ENCODE results near the gene UBE2O. TPM values are rescaled to one million over a fixed set of nuclear protein-coding genes. Genes with fewer than 3 reads are reported as not detected.

The UBE2O gene
- total and polyA plus RNA-seq, 10 donors = 7.2 to 55.9 (median 30.4) TPM

DNA sequence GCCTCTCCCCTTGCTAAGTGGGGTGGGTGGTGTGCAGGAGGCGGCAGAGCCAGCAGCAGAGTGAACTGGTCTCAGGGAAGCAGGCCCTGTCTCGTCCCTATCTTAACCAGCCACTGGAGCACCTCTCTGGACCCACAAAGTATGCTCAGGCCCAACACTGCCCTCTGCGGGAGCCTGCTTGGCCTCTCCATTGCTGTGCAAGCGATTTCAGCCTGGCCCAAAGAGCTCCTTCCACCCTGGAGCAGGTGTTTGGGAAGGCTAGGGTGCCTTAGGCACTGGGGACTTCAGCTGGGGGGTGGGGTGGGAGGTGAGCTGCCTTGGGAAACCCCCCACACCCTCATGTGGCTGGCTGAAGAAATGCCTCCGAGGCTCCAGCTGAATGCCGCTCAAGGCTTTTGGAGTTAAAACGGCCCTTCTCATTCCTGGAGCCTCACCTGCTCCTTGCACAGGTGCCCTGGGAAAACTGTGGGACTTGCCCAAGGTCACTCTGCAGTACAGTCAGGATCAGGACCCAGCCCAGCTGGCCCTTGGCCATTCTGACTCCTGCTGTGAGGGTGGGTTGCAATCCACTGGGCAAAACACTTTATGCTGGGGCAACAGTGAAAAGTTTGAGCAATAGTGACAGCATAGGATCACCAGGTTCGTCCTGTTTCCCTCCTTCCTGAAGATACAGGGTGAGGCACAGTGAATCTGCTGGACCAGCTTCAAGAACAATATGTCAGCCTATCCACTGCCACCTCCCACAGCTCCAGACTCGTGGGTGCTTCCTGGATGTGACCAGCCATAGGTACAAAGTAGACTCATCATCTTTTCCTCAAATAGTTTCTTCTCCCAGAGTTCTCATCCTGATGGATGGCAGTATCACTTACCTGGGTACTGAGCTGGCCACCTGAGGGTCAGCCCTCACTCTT lies 5.9 kb upstream of the UBE2O start:
- no peaks in the 10 kb centered on the region for H3K9me3 ChIP-seq
- intact Hi-C loops (cut with DNase I; ENCODE audit: low total_unique reads) = loop anchor here (10.0 kb wide), 1 partner anchor 54 kb away; no protein-coding TSS in a partner anchor
- no peak overlapping the region for H3K27ac ChIP-seq
- H3K36me3 ChIP-seq = no peaks in the 10 kb centered on the region
- no peaks in the 10 kb centered on the region for H3K27me3 ChIP-seq (replicated peaks in 1 of 7)
- H3K4me3 ChIP-seq = no peak overlapping the region
- no peak for TF ChIP-seq POLR2AphosphoS5 (IDR thresholded peaks at IDR 0.05)
- no peak for TF ChIP-seq POLR2A (IDR thresholded peaks at IDR 0.05)
- TF ChIP-seq, protein P1, sequence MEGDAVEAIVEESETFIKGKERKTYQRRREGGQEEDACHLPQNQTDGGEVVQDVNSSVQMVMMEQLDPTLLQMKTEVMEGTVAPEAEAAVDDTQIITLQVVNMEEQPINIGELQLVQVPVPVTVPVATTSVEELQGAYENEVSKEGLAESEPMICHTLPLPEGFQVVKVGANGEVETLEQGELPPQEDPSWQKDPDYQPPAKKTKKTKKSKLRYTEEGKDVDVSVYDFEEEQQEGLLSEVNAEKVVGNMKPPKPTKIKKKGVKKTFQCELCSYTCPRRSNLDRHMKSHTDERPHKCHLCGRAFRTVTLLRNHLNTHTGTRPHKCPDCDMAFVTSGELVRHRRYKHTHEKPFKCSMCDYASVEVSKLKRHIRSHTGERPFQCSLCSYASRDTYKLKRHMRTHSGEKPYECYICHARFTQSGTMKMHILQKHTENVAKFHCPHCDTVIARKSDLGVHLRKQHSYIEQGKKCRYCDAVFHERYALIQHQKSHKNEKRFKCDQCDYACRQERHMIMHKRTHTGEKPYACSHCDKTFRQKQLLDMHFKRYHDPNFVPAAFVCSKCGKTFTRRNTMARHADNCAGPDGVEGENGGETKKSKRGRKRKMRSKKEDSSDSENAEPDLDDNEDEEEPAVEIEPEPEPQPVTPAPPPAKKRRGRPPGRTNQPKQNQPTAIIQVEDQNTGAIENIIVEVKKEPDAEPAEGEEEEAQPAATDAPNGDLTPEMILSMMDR (IDR thresholded peaks at IDR 0.05 in 8 of 11, conservative IDR thresholded peaks at IDR 0.05 in 3 of 11) = peak in 8 of 11 experiments; percentile 6 to 58 (median 38)
- DNase-seq = no peak
- H3K4me1 ChIP-seq = no peaks in the 10 kb centered on the region
- 44 to 64% (median 57%) methylated on average over 6 to 9 of the region's 9 CpGs for WGBS, 5 donors

DNA sequence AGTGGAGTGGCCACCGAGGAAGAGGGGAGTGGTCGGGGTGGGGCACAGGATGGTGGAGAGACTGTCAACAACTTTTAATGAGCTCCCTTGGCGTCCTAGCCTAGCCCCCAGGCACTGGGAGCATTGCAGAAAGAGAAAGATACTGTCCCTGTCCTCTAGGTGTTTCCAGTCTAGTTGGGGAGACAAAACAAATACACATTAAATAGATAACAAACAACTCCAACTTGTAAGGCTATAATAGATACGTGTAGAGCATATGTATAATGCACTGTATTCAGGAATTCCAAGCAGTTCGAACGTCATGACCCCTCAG lies 435 bp upstream of the UBE2O start:
- WGBS, 5 donors = 35 to 42% (median 35%) methylated on average over 6 of the region's 6 CpGs
- no peak for DNase-seq
- TF ChIP-seq POLR2AphosphoS5 (IDR thresholded peaks at IDR 0.05) (no peak), POLR2A (IDR thresholded peaks at IDR 0.05) (no peak)
- TF ChIP-seq, protein P1 (IDR thresholded peaks at IDR 0.05 in 8 of 11, conservative IDR thresholded peaks at IDR 0.05 in 3 of 11) = no peak
- Histone ChIP-seq H3K4me3 (peak overlapping the region in 7 of 8 donors; percentile 73 to 95 (median 92)), H3K27ac (peak overlapping the region in 6 of 8 donors; percentile 66 to 90 (median 82)), H3K9me3 (no peaks in the 10 kb centered on the region), H3K4me1 (peaks cover 7 to 44% (median 25%) of the 10 kb centered on the region in 6 donors), H3K36me3 (no peaks in the 10 kb centered on the region), H3K27me3 (replicated peaks in 1 of 7) (no peaks in the 10 kb centered on the region)
- intact Hi-C loops (cut with DNase I; ENCODE audit: low total_unique reads) = loop anchor here (10.0 kb wide), 1 partner anchor 49 kb away; no protein-coding TSS in a partner anchor

DNA sequence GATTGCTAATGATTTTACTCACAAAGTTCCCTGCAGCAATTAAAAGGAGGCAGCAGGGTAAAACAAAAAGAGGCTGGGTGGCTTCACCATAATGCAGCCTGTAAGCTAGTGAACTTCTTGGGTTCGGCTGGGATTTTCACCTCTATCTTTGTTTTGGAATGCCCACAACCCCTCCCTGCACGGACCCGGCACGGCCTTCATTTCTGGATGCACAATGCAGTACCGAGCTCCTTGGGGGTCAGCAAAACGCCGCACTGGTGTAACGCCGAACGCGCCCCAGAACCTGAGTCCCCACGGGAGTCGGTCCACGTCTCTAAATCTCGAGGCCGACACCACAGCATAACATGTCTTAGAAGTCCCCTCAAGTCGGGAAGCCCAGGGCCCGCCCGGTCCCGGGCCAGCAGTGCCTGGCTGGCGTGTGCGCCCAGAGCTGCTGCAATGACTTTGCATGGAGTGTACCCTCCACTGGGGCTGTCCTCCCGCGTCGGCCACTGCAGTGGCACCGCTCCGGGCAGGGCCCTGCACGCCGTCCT lies 759 bp downstream of the UBE2O start:
- no peaks in the 10 kb centered on the region for H3K9me3 ChIP-seq
- DNase-seq = peak; percentile 87
- peak overlapping the region in 5 of 8 donors; percentile 78 to 90 (median 82) for H3K27ac ChIP-seq
- H3K4me3 ChIP-seq = peak overlapping the region; percentile 73 to 95 (median 91)
- WGBS, 5 donors = 0 to 3% (median 1%) methylated on average over 14 to 29 of the region's 29 CpGs
- no peaks in the 10 kb centered on the region for H3K36me3 ChIP-seq
- H3K4me1 ChIP-seq = peaks cover 7 to 54% (median 30%) of the 10 kb centered on the region in 6 donors
- no peaks in the 10 kb centered on the region for H3K27me3 ChIP-seq (replicated peaks in 1 of 7)
- TF ChIP-seq POLR2AphosphoS5 (IDR thresholded peaks at IDR 0.05) (no peak), POLR2A (IDR thresholded peaks at IDR 0.05) (no peak)
- TF ChIP-seq, protein P1 (IDR thresholded peaks at IDR 0.05 in 8 of 11, conservative IDR thresholded peaks at IDR 0.05 in 3 of 11) = no peak
- intact Hi-C loops (cut with DNase I; ENCODE audit: low total_unique reads) = loop anchor here (10.0 kb wide), 1 partner anchor 47 kb away; no protein-coding TSS in a partner anchor

DNA sequence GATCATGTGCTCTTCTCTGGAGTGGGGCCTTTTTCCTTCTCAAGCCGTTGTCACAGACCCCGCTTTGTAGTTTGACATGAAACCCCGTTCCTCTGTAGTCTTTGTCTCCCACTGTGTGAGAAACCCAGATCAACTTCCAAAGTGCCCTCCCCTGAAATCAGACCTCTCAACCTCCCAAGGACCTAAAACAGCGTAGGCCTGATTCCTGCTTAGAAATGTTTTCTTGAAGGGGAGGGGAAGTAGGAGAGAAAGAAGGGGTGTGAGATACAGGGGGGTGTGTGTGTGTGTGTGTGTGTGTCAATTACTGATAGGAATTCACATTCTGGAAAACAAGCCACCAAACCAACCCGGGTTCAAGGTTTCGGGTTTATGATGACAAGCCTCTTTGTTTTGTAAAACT lies 1.4 kb downstream of the UBE2O start:
- Histone ChIP-seq H3K4me3 (peak overlapping the region in 2 of 8 donors; percentile 75 to 93), H3K27me3 (replicated peaks in 1 of 7) (no peaks in the 10 kb centered on the region), H3K27ac (no peak overlapping the region), H3K9me3 (no peaks in the 10 kb centered on the region), H3K4me1 (peaks cover 7 to 61% (median 36%) of the 10 kb centered on the region in 6 donors), H3K36me3 (no peaks in the 10 kb centered on the region)
- TF ChIP-seq POLR2AphosphoS5 (IDR thresholded peaks at IDR 0.05) = no peak
- TF ChIP-seq, protein P1 (IDR thresholded peaks at IDR 0.05 in 8 of 11, conservative IDR thresholded peaks at IDR 0.05 in 3 of 11) = no peak
- TF ChIP-seq POLR2A (IDR thresholded peaks at IDR 0.05) = no peak
- DNase-seq = no peak
- 74 to 80% (median 79%) methylated on average over 6 of the region's 6 CpGs for WGBS, 5 donors
- intact Hi-C loops (cut with DNase I; ENCODE audit: low total_unique reads) = loop anchor here (10.0 kb wide), 1 partner anchor 47 kb away; no protein-coding TSS in a partner anchor

All from spleen (tissue), 11 donors.